ENCODE results near the gene ZBTB2. TPM values are rescaled to one million over a fixed set of nuclear protein-coding genes. Genes with fewer than 3 reads are reported as not detected.

ZBTB2 gene
- total RNA-seq, 1 donor from 2014 or later: 11.6 TPM

- TF ChIP-seq, protein P1, sequence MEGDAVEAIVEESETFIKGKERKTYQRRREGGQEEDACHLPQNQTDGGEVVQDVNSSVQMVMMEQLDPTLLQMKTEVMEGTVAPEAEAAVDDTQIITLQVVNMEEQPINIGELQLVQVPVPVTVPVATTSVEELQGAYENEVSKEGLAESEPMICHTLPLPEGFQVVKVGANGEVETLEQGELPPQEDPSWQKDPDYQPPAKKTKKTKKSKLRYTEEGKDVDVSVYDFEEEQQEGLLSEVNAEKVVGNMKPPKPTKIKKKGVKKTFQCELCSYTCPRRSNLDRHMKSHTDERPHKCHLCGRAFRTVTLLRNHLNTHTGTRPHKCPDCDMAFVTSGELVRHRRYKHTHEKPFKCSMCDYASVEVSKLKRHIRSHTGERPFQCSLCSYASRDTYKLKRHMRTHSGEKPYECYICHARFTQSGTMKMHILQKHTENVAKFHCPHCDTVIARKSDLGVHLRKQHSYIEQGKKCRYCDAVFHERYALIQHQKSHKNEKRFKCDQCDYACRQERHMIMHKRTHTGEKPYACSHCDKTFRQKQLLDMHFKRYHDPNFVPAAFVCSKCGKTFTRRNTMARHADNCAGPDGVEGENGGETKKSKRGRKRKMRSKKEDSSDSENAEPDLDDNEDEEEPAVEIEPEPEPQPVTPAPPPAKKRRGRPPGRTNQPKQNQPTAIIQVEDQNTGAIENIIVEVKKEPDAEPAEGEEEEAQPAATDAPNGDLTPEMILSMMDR (IDR thresholded peaks at IDR 0.05; ENCODE audit: unreplicated experiment): no peak
- H3K4me3 Mint-ChIP-seq (ENCODE audit: unreplicated experiment): no peak overlapping the region
- no peaks in the 10 kb centered on the region for H3K4me1 Mint-ChIP-seq (ENCODE audit: unreplicated experiment)
- H3K27me3 Mint-ChIP-seq (ENCODE audit: unreplicated experiment): peaks cover under 1% of the 10 kb centered on the region
- no peak for DNase-seq (ENCODE audit: low spot score)
- no peaks in the 10 kb centered on the region for H3K9me3 Mint-ChIP-seq (ENCODE audit: unreplicated experiment)
- no peaks in the 10 kb centered on the region for H3K36me3 Mint-ChIP-seq (ENCODE audit: low read depth, unreplicated experiment)
- no peak overlapping the region for H3K27ac Mint-ChIP-seq (ENCODE audit: unreplicated experiment)
These were observed 45.4 kb upstream of the ZBTB2 start for GRCh38 chr6:151436802-151437201.

- Mint-ChIP-seq H3K4me1 (ENCODE audit: unreplicated experiment) (peaks cover 2% of the 10 kb centered on the region), H3K27ac (ENCODE audit: unreplicated experiment) (no peak overlapping the region), H3K4me3 (ENCODE audit: unreplicated experiment) (no peak overlapping the region), H3K36me3 (ENCODE audit: low read depth, unreplicated experiment) (no peaks in the 10 kb centered on the region), H3K27me3 (ENCODE audit: unreplicated experiment) (no peaks in the 10 kb centered on the region), H3K9me3 (ENCODE audit: unreplicated experiment) (no peaks in the 10 kb centered on the region)
- DNase-seq (ENCODE audit: low spot score): no peak
- TF ChIP-seq, protein P1 (IDR thresholded peaks at IDR 0.05; ENCODE audit: unreplicated experiment): no peak
These were observed 44.9 kb upstream of the ZBTB2 start for GRCh38 chr6:151436300-151436699.

DNA sequence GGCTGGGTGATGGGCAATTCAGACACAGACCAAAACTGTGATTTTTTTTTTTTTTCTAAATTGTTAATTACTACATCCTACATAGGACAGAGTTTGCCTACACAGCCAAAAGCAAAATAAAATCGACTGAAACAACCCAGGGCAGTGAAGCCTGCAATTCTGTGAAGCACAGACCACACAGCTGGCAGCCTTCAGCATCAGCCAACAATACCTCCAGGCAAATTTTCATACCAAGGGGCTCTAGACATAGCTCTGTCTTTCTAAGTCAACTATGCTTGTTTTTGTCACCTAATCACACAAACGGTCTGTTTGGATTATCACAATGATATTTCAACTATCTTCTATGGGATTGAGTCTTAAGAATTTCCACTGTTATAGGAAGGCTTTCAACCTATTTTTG is 43.0 kb upstream of the ZBTB2 start:
- Mint-ChIP-seq H3K4me1 (ENCODE audit: unreplicated experiment) (peaks cover 7% of the 10 kb centered on the region), H3K27me3 (ENCODE audit: unreplicated experiment) (no peaks in the 10 kb centered on the region), H3K36me3 (ENCODE audit: low read depth, unreplicated experiment) (no peaks in the 10 kb centered on the region), H3K4me3 (ENCODE audit: unreplicated experiment) (no peak overlapping the region), H3K27ac (ENCODE audit: unreplicated experiment) (no peak overlapping the region), H3K9me3 (ENCODE audit: unreplicated experiment) (no peaks in the 10 kb centered on the region)
- no peak for DNase-seq (ENCODE audit: low spot score)
- TF ChIP-seq, protein P1 (IDR thresholded peaks at IDR 0.05; ENCODE audit: unreplicated experiment): no peak

DNA sequence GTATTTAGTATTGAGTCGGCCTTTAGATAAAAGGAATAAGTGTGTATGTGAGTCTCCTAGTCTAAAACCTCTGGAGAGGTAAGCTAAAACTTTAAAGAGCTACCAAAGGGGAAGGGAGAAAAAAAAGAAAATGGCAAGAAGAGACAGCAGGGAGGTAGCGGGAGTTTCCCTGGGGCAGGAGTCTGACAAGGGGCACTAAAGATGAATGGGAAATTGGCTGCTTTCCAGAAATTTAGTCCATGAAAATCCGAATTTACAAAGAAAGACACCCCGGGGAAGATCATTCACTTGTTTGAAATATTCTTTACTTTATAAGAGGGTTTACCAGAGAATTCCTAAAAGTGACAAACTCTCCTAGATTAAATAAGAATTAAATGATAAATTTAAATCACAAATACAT is 41.3 kb upstream of the ZBTB2 start:
- no peaks in the 10 kb centered on the region for H3K9me3 Mint-ChIP-seq (ENCODE audit: unreplicated experiment)
- no peaks in the 10 kb centered on the region for H3K27me3 Mint-ChIP-seq (ENCODE audit: unreplicated experiment)
- DNase-seq (ENCODE audit: low spot score): no peak
- no peak overlapping the region for H3K4me3 Mint-ChIP-seq (ENCODE audit: unreplicated experiment)
- TF ChIP-seq, protein P1 (IDR thresholded peaks at IDR 0.05; ENCODE audit: unreplicated experiment): no peak
- peaks cover 7% of the 10 kb centered on the region for H3K4me1 Mint-ChIP-seq (ENCODE audit: unreplicated experiment)
- H3K36me3 Mint-ChIP-seq (ENCODE audit: low read depth, unreplicated experiment): peaks cover 3% of the 10 kb centered on the region
- H3K27ac Mint-ChIP-seq (ENCODE audit: unreplicated experiment): no peak overlapping the region

- Mint-ChIP-seq H3K27ac (ENCODE audit: unreplicated experiment) (peak overlapping the region; percentile 17), H3K9me3 (ENCODE audit: unreplicated experiment) (no peaks in the 10 kb centered on the region), H3K4me3 (ENCODE audit: unreplicated experiment) (no peak overlapping the region), H3K27me3 (ENCODE audit: unreplicated experiment) (no peaks in the 10 kb centered on the region), H3K4me1 (ENCODE audit: unreplicated experiment) (peaks cover 7% of the 10 kb centered on the region), H3K36me3 (ENCODE audit: low read depth, unreplicated experiment) (peaks cover 4% of the 10 kb centered on the region)
- TF ChIP-seq, protein P1 (IDR thresholded peaks at IDR 0.05; ENCODE audit: unreplicated experiment): no peak
- no peak for DNase-seq (ENCODE audit: low spot score)
These were observed 40.0 kb upstream of the ZBTB2 start for GRCh38 chr6:151431337-151431736.

Measured in endothelial cell (in vitro differentiated cells).